ENCODE measurements around the gene BCL6.

Gene BCL6

DNA sequence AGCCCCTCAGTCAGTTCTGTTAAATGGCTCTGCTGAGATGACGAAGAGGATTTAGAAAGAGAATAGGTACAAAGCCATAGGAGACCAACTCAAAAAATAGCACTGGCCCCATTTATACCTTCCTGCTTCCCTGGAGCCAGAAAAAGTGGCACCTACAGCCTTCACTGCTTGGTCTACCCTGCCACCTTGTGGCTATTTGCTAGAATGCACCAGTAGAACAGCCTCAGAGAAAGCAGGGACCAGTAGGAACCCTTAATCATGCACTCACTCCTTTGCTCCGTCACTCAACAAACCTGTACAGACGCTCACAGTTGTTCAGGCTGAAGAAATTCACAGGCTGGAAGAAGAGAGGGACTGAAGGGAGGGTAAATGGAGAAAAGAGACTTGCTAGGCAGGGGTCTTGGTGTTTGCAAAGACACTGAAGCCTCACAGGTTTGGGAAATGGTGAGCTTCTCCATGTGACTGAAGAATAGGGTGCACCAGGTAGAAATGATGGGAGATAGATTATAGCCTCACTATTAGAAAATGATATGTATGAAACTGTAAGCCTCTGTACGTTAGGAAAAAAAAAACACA, 30.8 kb downstream of the BCL6 start:
- H3K27me3 ChIP-seq (ENCODE audit: control insufficient read depth, low read length), result no peaks in the 10 kb centered on the region
- peaks cover 13% of the 10 kb centered on the region for H3K4me1 ChIP-seq (ENCODE audit: control insufficient read depth, low read length)
- peak overlapping the region; percentile 45 for H3K4me2 ChIP-seq (ENCODE audit: low read length)
- peaks cover 20% of the 10 kb centered on the region for H3F3A ChIP-seq (ENCODE audit: control insufficient read depth, insufficient read depth)
- no peaks in the 10 kb centered on the region for H3K9me2 ChIP-seq (replicated peaks; ENCODE audit: control insufficient read depth, low read length)
- no peaks in the 10 kb centered on the region for H4K20me1 ChIP-seq (ENCODE audit: control insufficient read depth, insufficient read depth, low read depth, low read length)
- H3K9me3 ChIP-seq (ENCODE audit: control insufficient read depth, insufficient read depth, low read length), result no peaks in the 10 kb centered on the region
- no peaks in the 10 kb centered on the region for H3K36me3 ChIP-seq (ENCODE audit: control insufficient read depth, low read length)
- no peaks in the 10 kb centered on the region for H3K79me2 ChIP-seq (ENCODE audit: control insufficient read depth, low read length)
- no peak overlapping the region for H3K4me3 ChIP-seq (ENCODE audit: low read length)
- no peak for TF ChIP-seq EZH2phosphoT487 (IDR thresholded peaks at IDR 0.05; ENCODE audit: borderline replicate concordance, low read length)
- TF ChIP-seq, protein P1, sequence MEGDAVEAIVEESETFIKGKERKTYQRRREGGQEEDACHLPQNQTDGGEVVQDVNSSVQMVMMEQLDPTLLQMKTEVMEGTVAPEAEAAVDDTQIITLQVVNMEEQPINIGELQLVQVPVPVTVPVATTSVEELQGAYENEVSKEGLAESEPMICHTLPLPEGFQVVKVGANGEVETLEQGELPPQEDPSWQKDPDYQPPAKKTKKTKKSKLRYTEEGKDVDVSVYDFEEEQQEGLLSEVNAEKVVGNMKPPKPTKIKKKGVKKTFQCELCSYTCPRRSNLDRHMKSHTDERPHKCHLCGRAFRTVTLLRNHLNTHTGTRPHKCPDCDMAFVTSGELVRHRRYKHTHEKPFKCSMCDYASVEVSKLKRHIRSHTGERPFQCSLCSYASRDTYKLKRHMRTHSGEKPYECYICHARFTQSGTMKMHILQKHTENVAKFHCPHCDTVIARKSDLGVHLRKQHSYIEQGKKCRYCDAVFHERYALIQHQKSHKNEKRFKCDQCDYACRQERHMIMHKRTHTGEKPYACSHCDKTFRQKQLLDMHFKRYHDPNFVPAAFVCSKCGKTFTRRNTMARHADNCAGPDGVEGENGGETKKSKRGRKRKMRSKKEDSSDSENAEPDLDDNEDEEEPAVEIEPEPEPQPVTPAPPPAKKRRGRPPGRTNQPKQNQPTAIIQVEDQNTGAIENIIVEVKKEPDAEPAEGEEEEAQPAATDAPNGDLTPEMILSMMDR (IDR thresholded peaks at IDR 0.05; ENCODE audit: low read depth, low read length, poor library complexity, severe bottlenecking), result peak; percentile 95
- no peak overlapping the region for H3K27ac ChIP-seq (ENCODE audit: low read depth, low read length)

DNA sequence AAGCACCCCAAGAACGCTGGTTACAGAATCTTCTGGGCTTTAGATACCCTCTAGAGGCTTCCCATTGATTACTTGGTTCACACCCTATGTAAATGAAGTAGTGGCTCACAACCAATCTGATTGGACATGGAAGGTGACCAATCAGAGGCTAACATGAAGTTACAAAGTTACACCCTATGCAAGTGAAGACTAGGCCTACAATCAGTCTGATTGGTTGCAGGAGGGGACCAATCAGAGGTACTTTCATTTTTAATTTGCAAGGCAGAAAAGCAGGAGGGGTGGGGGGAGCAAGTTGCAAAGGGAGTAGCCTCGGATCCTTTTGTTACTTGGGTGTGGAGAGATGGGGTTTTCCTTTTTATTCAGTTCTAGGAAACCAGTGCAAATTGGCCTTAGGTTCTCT, 31.8 kb downstream of the BCL6 start:
- H3K4me2 ChIP-seq (ENCODE audit: low read length), result no peak overlapping the region
- H3K27ac ChIP-seq (ENCODE audit: low read depth, low read length), result no peak overlapping the region
- TF ChIP-seq, protein P1 (IDR thresholded peaks at IDR 0.05; ENCODE audit: low read depth, low read length, poor library complexity, severe bottlenecking), result no peak

GRCh38 chr3:187709155-187709554, 36.1 kb downstream of the BCL6 start:
- H3K27me3 ChIP-seq (ENCODE audit: control insufficient read depth, low read length), result no peaks in the 10 kb centered on the region
- no peak for TF ChIP-seq EZH2phosphoT487 (IDR thresholded peaks at IDR 0.05; ENCODE audit: borderline replicate concordance, low read length)
- TF ChIP-seq, protein P1 (IDR thresholded peaks at IDR 0.05; ENCODE audit: low read depth, low read length, poor library complexity, severe bottlenecking), result peak; percentile 26

More for the DNA sequence above, 31.8 kb downstream of the BCL6 start:
- Histone ChIP-seq H3K79me2 (ENCODE audit: control insufficient read depth, low read length) (no peaks in the 10 kb centered on the region), H3K36me3 (ENCODE audit: control insufficient read depth, low read length) (no peaks in the 10 kb centered on the region), H3K27me3 (ENCODE audit: control insufficient read depth, low read length) (no peaks in the 10 kb centered on the region), H3K9me3 (ENCODE audit: control insufficient read depth, insufficient read depth, low read length) (no peaks in the 10 kb centered on the region), H3K9me2 (replicated peaks; ENCODE audit: control insufficient read depth, low read length) (no peaks in the 10 kb centered on the region), H3K4me1 (ENCODE audit: control insufficient read depth, low read length) (peaks cover 13% of the 10 kb centered on the region), H3F3A (ENCODE audit: control insufficient read depth, insufficient read depth) (peaks cover 11% of the 10 kb centered on the region; the same call in 1 of the 2 replicates), H4K20me1 (ENCODE audit: control insufficient read depth, insufficient read depth, low read depth, low read length) (no peaks in the 10 kb centered on the region), H3K4me3 (ENCODE audit: low read length) (no peak overlapping the region)

More at GRCh38 chr3:187709155-187709554, 36.1 kb downstream of the BCL6 start:
- H4K20me1 ChIP-seq (ENCODE audit: control insufficient read depth, insufficient read depth, low read depth, low read length), result no peaks in the 10 kb centered on the region
- H3K4me1 ChIP-seq (ENCODE audit: control insufficient read depth, low read length), result no peaks in the 10 kb centered on the region
- H3K9me2 ChIP-seq (replicated peaks; ENCODE audit: control insufficient read depth, low read length), result no peaks in the 10 kb centered on the region
- no peak overlapping the region for H3K4me2 ChIP-seq (ENCODE audit: low read length)
- no peak overlapping the region for H3K27ac ChIP-seq (ENCODE audit: low read depth, low read length)
- no peaks in the 10 kb centered on the region for H3K9me3 ChIP-seq (ENCODE audit: control insufficient read depth, insufficient read depth, low read length)
- H3F3A ChIP-seq (ENCODE audit: control insufficient read depth, insufficient read depth), result no peaks in the 10 kb centered on the region
- H3K36me3 ChIP-seq (ENCODE audit: control insufficient read depth, low read length), result no peaks in the 10 kb centered on the region
- no peak overlapping the region for H3K4me3 ChIP-seq (ENCODE audit: low read length)
- no peaks in the 10 kb centered on the region for H3K79me2 ChIP-seq (ENCODE audit: control insufficient read depth, low read length)
